CD4-positive, alpha-beta T cell treated with Interleukin-17A for 1 hour (primary cell): ENCODE results near the gene NHEJ1.
A peak's percentile ranks its signal among the peaks of the same experiment; 100 is the strongest.

Source experiments
- DNase-seq: peaks from one replicate; pipeline ENCODE4 v3.0.0-alpha.2; 2020

NHEJ1 gene

DNA sequence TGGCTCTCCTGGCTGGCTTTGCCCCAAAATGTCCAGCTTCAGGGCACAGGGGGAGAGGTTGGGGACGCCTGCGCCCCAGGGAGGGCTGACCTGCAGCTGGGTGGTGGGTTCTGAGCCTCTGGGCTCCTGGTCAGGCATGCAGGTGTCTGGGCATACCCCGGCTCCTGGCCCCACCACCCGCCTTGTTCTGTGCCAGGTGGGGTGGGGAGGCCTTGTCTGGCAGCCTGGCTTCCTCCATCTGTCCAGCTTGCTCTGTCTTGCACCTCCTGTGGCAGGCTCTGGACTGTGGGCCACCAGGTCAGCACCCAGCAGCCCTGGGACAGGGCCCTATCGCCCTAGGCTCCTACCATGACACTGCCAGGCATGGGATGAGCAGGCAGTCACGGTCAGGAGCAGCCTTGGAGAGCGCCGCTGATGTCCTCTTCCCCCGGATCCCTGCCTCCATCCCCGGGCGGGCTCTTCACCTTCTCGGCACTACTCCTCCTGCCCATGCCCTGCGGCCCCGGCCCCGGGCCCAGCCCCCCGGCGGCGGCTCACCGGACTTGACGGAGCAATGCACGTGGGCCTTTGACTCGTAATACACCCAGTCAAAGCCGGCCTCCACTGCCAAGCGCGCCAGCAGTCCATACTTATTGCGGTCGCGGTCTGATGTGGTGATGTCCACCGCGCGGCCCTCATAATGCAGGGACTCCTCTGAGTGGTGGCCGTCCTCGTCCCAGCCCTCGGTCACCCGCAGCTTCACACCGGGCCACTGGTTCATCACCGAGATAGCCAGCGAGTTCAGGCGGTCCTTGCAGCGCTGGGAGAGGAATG lies 103.5 kb downstream of the NHEJ1 start:
- DNase-seq: no peak

DNA sequence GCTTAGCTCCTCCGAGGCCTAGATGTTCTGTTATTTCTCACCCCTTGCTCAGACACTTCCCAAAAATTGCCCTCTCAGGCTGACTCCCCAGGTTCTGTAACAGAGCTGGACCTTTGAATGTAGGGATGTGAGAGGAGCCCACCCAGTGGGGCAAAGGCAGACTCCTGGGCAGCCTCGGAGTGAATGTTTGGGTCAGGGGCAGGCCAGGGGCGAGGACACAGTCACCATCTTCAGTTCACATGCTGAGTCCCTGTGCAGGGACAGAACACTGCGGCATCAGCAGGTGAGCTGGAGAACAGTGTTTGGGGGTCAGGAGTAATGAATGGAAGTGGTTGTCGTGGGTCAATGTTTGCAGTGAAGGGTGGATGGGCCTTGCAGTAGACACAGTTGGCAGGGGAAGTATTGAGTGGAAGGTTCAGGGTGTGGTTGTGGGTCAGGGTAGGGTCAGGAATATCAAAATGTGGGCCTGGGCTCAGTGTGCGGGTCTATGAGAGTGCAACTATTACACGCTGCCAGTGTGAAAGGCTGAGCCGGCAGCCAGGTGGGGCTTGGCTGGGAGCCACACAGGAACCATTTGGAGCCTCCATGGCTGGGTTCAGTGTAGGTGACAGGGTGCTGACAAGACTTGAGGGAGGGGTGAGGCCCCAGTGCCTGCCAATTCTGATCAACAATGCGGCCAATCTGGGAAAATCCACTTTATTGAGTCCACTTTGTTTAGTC lies 104.3 kb downstream of the NHEJ1 start:
- DNase-seq: no peak

DNA sequence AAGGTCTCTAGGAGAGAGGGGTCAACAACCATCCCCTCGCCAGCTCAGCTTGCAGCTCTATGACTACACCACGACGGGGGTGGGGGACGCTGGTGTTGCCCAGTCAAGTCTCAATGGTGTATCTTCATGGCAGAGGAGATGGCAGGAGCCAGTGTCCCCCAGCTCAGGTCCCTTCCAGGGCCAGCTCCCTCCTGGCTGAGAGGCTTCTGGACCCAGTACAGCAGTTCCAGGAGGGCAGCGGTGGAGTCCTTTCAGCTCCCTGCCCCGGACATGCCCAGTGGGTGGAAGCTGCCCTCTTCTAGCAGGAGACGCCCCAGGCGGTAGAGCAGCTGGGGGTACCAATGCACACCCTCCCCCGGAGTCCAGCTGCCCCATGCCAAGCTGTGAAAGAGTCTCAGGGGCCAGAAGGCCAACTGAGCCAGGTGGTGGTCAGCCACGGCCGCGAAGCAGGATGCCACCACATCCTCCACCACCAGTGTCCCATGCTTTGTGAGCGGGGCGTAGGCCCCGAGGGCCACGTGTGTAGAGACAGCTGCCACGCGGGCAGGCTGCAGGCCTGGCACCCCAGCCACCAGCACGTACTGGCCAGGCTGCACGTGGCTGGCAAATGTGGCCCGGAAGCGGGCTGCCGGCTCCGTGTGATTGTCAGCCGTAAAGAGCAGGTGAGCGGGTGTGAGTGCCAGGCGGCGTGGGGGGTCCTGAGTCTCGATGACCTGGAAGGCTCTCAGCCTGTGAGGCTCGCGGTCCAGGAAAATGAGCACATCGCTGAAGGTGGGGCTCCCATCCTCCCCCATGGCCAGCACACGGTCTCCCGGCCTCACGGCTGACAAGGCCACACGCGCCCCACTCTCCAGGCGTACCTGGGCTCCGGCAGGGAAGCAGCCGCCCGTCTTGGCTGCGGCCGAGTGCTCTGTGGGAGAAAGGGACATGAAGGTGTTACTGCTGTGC lies 105.4 kb downstream of the NHEJ1 start:
- DNase-seq: no peak

DNA sequence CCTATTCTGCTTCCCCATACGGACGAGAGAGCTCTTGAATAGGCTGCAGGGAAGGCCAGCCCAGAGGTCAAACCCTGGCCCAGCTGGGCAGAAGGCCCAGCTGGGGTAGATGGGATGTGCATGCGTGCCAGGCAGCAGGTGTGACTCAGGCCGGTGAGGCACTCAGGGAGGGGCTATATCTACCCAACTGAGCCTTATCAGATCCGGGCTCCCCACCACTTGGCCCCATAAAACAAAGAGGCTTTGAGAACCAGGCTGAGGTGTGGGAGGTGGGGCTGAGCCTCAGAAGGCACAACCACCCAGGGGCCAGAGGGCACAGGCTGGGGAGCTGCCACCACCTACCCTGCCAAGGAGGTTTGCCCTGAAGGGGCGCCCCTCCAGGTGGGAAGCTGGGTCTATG lies 111.3 kb downstream of the NHEJ1 start:
- DNase-seq: no peak

DNA sequence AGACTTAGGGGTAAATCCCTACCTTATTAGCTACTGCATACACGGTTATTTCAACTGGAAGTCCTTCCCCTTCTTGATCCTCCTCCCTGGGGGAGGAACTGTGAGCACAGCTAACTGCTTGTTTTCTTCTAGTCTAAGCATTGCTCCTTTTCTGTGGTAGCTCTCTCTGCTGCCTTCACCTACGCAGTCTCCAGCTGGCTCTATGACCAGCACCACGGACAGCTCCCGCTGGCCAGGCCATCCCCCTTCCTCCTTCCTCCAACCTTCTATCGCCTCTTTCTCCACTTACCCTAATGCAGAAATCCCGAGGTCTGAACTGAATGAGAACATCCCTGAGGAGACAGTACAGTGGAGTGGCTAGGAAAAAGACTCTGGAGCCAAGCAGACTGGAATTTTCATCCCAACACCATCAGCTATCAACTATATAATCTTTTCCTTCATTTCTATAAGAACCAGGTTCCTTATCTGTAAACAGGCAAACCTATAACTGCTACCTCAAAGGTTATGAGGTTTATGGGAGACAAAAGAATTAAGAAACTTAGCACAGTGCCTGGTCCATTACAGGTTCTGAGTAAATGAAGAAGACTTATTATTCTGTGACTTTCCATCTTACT lies 114.6 kb downstream of the NHEJ1 start:
- DNase-seq: no peak

DNA sequence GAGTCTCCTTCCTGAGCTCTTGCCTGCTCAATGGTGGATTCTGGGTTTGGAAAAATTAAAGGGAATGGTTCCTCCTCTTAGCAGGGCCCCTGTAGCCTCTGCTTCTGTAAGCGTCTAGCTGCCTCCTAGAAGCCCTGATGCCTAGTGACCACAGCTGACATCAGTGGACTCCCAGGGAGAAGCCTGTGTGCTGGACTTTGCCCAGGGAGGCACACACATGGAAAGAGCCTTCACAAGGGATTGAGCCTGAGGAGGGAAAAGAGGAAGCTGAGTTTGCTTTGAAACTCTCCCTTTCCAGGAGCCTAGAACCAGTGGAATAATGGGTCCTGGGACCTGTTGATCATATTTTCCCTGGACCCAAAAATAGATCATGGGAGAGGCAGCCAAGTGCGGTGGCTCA lies 117.9 kb downstream of the NHEJ1 start:
- DNase-seq: no peak

DNA sequence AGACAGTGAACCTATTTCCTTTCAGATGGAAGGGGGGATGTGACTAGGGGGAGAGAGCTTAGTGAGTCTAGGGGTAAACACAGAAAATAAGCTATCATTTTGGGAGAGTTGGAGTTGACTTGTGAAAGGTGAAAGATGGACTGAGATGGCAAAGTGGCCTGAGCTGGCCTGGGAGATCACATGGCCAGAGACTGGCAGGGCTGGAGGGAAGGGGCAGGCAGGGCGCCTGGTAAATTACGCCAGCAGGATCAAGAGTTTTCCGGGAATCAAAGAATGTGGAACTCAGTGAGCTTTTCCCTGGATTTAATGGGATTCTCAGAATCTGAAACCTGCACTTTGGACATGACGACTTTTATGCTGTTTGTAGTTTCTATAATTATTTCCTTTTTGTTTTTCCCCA lies 118.5 kb downstream of the NHEJ1 start:
- DNase-seq: no peak

DNA sequence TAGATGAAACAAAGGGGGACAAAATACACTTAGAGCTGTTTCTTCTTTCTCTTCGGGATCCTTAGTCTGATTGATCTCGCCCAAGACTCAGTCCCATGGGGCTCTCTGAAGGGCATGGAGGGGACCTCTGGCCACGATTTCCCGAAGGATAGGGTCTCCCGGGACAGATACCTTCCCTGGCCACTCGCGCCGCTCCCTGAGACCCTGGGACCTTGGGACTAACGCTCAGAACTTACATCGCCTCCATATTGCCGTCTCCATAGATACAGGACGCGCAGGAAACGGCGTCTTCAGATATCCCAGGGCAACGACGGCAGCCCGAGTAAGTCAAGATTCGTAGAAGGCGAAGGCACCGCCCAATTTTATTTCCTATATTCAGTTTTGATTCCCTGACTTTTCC lies 119.4 kb downstream of the NHEJ1 start, which contains the start of gene CFAP65:
Gene CFAP65 (minus strand): TSS at position 265 of the 400 bp plus-strand sequence. CDS start 2,468 bp downstream, outside the sequence.
- DNase-seq: peak; percentile 31

DNA sequence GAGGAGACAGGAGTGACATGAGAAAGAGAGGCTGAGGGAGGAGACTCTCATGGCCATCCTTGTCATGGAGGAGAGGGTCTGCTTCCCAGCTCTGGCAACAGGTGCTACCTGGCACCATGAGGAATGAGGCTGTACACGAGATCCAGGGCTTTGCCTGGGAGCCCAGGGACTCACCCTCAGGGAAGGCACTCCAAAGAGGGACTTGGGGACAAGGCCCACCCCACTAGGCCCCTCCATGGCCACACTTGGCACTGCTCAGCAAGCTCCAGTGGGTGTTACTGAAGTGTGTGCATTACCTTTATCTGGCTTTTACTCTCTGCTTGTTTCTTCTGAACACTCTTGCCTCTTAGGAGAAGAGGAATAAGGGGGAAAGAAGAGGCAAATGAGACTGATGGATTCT lies 122.0 kb downstream of the NHEJ1 start:
- no peak for DNase-seq

DNA sequence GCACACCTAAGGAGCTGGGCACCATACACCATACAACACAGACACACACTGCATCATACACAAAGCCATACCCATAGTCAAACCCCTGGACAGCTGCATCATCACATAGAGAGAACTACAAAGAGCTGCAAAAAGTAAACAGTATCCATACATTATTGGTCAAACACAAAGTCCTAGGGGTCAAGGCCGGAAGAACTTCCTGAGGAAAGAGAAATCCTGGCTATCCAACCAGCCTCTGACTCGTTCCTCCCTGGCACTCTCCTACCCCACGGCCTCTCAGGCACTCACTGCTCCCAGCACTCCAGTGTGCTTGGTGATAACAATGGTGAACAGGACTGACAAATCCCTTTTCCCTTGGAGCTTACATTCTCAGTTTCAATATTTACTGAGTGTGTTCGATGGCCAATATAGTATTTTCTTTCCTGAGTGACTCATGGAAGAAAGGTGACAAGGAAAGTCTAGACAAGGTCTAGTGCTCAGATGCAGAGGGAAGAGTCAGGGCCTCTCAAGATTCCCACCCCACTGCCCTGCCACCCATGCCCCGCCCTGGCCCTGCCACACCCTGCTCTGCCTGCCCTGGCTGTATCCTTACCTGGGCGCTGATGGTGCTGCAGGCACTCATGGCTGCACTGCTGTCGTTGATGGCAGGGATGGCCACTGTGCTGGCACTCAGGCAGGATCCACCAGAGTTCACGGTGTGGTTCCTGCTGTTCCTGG lies 122.7 kb downstream of the NHEJ1 start:
- DNase-seq: no peak

DNA sequence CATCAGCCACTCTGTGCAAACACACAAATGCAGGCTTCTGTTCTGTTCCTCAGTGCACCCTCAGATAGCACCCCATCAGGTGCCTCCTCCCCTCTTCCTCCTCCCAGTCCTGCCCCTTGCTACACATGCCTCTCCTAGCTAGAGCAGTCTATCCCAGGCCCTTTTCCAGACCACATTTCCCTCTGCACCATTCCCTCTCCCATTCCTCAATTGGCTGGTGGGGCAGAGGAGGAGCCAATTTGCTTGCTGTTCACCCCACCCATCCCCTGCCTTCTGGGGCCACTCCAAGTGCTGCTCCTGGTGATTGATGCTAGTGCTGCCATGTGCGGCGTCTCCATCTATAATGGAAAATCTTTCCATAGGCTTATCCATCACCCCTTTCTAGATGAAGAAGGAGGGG lies 124.7 kb downstream of the NHEJ1 start:
- no peak for DNase-seq

DNA sequence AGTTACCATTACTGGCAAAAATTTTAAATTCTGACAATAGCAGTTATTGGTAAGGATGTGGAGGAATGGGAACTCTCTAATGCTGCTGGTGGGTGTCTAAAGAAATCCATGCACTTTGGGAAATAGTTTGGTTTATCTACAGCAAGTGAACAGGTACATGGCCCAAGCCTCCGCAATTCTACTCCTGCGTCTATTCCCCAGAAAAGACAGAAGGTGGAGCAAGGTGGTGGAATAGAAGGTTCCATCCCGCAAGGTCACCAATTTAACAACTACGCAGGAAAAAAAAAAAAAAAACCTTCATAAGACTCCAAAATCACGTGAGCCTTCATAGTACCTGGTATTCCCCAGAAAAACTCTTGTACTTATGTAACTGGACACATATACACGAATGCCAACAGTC lies 125.8 kb downstream of the NHEJ1 start:
- DNase-seq: no peak

DNA sequence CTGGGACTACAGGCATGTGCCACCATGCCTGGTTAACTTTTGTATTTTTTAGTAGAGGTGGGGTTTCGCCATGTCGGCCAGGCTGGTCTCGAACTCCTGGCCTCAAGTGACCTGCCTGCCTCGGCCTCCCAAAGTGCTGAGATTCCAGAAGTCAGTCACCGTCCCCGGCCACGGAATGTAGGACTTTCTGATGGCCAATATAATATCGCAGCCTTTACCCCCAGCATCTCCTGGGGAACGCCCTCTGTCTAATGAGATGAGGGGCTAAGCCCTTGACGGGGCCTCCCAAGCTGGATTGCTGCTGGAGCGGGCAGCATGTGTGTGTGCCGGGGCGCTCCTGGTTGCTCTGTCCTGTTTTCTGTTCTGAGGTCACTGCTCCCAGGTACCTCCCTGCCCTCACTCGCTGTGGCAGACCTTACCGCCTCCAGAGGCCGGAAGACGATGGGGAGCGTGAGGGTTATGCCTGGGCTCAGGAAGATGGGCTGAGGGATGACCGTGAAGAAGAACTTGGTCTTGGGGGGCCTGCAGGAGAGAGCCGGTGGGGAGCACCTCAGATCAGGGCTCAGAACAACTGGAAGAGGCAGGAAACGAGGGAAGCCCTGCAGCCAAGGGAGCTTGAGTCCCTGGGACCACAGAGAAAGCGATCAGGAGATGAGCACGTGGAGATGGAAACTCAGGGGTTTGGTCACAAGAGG lies 128.4 kb downstream of the NHEJ1 start:
- no peak for DNase-seq

DNA sequence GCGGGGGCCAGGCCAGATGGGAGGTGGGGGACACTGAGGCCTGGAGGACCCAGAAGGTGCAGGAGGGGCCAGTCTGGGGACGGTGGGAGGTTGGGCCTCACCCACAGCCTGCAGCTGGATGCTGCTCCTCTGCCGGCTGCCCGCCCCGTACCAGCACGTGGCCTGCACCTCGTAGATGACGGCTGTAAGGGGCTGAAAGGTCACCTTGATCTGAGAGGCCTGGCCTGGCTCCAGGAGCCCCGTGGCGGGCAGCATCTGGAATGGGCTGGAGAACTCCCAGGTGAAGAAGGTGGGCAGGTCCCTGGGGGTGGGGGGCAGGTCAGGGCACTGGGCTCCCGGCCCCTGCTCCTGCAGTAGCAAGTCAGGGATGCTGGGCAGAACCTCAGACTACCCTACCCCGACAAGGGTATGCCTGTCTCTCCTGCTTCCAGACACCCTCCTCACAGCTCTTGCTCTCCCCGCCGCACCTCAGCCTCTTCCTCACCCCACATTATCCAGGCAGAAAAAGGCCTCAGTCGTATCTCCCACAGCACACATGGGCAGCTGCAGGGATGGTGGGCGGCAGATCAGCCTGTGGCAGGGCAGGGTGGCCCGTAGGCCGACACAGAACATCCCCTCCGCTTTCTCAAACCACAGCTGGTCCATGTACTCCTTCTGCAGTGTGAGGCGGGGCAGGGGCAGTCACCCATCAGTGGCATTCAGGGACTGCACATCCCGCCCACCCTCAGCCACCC lies 129.4 kb downstream of the NHEJ1 start:
- no peak for DNase-seq

DNA sequence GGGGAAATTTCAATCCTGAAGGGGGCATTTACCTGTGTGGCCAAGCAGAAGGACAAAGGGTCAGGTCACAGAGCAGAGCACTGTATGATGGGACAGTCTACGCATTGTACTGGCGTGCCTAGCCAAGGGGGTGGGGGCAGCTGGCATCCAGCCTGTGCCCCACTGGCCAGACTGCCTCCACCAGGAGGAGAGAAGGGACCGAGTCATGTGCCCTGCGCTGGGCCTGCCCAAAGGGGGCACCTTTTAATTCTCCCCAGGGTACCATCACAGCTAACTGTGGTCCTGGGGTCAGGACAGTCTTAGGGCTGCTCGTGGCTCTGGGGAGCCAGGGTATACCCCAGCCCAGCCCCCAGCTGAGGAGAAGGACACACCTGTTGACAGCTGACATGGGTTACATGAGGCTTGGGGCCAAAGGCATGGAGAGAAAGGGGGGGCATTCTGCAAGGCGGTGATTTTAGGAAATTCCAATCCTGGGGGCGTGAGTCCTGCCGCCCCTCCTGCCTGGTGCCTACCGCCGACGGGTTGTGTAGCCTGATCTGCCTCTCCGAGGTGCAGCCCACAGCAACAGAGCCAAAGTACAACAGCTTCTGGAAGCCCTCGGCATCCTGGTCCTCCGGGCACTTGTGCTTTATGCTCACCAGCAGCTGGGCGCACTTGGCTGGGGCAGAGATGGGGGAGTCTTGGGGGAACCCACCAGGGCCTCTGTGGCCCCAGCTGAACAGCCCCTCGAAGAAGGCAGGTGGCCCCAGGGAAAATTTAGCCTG lies 130.3 kb downstream of the NHEJ1 start:
- no peak for DNase-seq

DNA sequence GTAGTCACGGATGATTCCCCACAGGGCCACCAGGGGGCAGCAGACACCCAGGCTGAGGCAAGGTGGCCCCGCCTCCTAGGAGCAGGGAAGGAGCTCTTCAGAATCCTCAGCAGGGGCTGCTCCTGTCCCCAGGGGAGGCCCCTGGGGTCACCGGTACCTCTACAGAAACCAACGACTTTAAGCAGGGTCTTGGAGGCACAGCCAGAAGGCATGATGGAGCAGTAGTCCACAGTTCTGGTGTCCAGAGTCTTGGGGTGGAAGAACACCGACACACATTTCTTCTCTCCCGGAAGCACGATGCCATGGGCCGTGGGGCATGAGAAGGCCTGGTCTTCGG lies 130.8 kb downstream of the NHEJ1 start:
- DNase-seq: peak; percentile 75

DNA sequence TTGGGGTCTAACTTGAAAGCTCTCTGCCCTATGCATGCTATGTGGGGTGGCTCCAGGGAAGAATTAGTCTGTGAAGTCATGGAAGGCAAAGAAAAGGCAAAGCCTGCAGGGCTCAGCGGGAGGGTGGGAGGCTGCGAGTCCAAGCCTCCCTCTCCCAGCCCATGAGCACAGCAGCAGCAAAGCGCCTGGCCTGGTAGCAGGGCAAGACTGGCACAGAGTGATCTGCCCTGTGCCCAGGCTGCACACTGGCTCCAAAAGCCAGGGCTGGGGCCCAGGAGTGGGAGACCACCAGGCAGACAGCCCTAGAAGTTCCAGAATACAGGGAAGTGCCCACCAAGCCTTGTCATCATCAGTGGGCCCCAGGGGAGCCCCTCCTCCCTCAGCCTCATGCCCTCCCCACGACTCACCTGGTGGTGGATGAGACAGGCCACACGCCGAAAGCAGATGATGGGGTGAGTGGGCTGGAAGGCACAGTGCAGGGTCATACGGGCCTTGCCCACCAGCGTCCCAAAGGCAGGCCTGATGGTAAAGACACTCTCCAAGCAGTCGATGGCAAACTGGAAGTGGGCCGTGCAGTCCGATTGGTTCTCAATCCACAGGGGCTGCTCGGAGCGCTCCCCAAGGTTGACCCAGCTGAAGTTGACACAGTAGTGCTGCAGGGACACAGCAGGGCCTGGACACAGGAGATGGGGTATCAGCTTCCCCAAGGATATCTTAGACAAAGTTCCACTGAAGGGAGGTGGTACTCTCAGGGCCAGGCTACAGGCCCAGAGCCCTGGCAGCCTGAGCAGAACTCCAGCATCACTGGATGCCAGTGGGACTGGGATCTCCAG lies 131.4 kb downstream of the NHEJ1 start:
- DNase-seq: no peak

DNA sequence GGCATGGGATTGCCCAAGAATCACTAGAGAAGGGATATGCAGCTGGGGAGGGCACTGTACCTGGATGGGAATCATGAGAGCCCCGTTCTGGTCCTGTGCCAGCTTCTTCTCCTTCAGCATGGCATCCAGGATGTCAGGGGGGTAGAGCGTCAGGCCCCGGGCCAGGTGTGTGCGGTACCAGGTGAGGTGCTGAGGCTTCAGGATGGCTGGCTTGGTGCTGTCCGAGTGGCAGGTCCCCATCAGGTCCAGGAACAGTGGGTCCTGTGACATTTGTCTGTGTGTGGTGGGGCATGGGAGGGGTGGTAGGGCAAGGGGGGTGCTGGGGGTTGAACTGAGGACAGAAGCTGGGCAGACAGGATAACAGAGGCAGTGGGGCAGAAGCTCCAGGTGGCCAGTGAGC lies 132.5 kb downstream of the NHEJ1 start:
- DNase-seq: no peak

DNA sequence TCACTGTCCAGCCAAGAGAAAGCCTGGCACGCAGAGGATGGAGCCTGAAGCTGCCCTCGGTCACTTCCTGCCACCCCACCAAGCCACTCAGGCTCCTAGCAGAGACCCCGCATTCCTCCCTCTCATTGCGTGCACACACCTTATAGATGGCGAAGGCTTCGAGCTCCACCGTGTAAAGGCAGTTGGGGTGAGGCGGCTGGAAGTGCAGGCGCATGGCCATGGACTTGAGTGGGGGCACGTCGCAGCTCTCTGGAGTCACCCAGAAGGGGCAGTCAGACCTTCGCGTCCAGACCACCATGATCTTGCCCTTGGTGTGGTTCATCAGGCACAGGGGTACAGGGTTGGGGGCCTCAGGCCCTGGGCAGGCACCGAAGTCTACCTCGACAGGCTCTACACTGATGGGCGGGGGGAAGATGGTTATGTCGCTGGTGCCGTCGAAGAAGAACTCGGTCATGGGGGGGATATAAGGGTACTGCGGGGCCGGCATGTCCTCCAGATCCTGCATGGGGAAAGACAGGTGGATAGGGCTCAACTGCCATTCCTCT lies 133.0 kb downstream of the NHEJ1 start:
- DNase-seq: no peak
